GM13976 (cell line): Measurements from ENCODE around the gene CD209.

Experiments used
- DNase-seq: peaks from one replicate; pipeline ENCODE4 v3.0.0; 2012; ENCODE audit warnings: low spot score
- in situ Hi-C: fragments of 300-500 bp; cut with MboI; formaldehyde crosslinking; loops from one replicate; pipeline ENCODE4 v1.12.0; 2022; ENCODE audit warnings: low sequenced_read_pairs, mixed read lengths, inconsistent platforms; ENCODE audit not compliant: unreplicated experiment
- TF ChIP-seq, protein P1 (sequence below): IDR thresholded peaks from 2 replicates; pipeline ENCODE4 v1.5.1; 2012; ENCODE audit warnings: borderline replicate concordance, mild to moderate bottlenecking; ENCODE audit not compliant: insufficient read depth; ENCODE audit errors: extremely low read depth, missing control alignments, control extremely low read depth

The CD209 gene

DNA sequence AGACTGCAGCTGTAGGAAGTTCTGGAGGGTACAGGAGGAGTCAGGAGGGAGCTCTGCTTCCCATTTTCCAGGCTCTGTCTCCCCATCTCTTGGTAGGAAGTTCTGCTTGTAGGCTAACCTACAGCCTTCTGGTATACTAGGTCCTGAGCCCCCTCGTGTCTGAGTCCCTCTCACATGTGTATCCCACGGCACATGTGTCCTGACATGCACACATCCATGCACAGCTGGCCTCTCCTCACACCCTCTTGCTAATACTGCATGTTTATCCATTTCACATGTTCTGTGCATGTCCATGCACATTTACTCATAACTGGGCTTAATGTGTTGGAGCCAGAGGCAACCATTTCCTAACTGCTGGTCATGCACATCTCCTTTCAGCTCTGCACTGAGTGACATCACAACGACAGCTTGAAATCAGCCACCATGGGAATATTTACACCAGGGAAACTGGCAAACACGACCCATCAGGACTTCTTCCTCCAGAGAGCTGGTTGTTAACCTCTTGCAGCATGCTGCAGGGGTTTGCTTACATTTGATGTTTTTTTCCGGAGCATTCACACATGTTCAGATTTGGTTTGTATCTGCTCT, 3.0 kb downstream of the CD209 start:
- in situ Hi-C loops, result no loop called here
- no peak for DNase-seq
- TF ChIP-seq, protein P1, sequence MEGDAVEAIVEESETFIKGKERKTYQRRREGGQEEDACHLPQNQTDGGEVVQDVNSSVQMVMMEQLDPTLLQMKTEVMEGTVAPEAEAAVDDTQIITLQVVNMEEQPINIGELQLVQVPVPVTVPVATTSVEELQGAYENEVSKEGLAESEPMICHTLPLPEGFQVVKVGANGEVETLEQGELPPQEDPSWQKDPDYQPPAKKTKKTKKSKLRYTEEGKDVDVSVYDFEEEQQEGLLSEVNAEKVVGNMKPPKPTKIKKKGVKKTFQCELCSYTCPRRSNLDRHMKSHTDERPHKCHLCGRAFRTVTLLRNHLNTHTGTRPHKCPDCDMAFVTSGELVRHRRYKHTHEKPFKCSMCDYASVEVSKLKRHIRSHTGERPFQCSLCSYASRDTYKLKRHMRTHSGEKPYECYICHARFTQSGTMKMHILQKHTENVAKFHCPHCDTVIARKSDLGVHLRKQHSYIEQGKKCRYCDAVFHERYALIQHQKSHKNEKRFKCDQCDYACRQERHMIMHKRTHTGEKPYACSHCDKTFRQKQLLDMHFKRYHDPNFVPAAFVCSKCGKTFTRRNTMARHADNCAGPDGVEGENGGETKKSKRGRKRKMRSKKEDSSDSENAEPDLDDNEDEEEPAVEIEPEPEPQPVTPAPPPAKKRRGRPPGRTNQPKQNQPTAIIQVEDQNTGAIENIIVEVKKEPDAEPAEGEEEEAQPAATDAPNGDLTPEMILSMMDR, result no peak

DNA sequence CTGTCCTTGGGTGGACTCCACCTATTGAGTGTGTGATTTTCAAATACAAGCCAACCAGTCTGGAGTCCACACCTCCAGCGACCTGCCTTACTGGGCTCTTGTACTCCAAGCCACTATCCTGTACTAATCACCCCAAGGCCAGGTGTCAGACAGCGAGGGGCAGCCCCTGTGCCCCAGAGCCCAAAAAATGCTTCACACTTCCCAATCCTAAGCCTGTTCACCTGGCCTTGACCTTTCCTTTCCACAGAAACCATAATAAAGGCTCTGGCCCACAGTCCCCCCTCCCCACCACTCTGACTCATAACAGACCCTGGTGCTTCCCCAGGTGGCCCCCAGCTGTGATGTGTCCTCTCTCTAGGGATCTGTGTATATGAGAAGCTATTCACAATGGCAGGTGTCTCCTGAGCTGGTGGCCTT, 3.9 kb downstream of the CD209 start:
- peak; percentile 84 for DNase-seq
- in situ Hi-C loops, result no loop called here
- TF ChIP-seq, protein P1, result no peak

DNA sequence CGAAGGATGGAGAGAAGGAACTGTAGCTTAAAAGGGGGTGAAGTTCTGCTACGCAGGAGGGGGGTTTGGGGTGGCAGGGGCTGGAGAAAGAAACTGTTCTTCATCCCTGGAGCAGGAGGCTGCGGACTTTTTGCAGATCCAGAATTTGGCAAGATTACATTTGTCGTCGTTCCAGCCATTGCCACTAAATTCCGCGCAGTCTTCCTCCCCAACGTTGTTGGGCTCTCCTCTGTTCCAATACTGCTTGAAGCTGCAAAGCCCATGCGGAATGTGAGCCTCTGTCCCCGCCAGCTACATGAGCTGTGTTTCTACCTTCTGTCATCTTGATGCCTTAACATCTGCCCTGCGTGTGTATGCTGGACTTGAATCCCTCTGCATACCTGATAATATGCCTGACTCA, 4.3 kb downstream of the CD209 start:
- no peak for DNase-seq
- in situ Hi-C loops, result no loop called here
- TF ChIP-seq, protein P1, result no peak

DNA sequence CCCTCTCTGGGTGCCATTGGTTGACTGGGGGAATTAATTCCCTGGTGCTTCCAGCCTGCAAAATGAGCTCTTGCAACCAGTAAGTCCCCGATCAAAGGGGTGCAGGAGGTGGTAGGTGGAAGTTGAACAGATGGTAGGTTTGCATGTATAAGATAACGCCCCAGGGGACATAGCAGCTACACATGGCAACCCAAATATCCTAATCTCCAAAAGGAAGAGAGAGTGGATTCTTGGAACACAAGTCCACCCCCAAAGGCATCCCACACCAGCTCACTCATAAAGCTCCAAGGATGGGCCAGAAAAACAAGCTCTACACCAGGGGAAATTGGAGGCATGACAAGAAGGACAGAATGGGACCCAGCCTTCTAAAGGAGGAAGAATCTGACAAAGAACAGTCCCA, 4.8 kb downstream of the CD209 start:
- TF ChIP-seq, protein P1, result no peak
- no peak for DNase-seq
- in situ Hi-C loops, result no loop called here

DNA sequence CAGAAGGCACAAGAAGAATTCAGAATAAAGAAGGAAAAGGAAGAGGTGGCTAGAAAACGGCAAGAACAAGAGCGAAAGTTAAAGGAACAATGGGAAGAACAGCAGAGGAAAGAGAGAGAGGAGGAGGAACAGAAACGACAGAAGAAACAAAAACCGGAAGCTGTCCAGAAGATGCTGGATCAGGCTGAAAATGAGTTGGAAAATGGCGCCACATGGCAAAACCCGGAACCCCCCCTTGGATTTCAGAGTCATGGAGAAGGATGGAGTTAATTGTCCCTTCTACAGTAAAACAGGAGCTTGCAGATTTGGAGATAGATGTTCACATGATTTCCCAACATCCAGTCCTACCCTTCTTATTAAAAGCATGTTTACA, 6.7 kb downstream of the CD209 start:
- in situ Hi-C loops, result no loop called here
- no peak for DNase-seq
- TF ChIP-seq, protein P1, result no peak

DNA sequence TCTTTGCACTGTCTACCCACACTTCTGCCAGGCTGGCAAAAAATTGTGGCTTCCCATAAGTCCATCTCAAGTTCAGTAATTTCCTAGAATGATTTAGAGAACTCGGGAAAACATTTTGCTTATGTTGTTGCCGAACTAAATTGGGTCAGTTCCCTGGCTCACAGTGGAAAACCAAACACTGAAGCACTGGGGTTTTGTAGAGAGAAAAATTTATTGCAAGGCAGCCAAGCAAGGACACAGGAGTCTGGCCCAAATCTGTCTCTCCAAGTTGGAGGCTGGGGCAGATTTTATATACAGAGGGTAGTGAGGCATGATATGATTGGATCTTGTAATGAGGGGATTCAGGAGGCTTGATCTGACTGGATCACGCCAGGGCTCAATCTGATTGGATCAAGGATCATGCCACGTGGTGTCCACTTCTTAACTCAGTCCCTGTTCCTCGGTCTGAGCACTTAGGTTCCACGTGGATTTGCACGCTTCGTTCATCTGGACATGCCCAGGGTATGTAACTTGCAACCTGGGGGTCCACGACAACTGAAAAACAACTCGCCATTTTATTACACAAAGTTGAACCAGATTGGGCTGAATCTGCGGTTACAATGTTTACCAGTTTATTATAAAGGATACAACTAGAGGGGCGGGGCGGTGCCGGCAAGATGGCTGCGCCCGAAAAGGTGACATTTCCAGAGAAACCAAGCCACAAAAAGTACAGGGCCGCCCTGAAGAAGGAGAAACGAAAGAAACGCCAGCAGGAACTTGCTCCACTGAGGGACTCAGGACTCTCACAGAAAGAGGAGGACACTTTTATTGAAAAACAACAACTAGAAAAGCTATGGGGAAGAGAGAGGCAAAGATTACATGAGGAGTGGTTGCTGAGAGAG, 7.3 kb downstream of the CD209 start:
- DNase-seq, result no peak
- TF ChIP-seq, protein P1, result no peak
- in situ Hi-C loops, result no loop called here
